ENCODE measurements around the gene ABI1.

ABI1 gene

GRCh38 chr10:26741368-26741767 is 119.4 kb downstream of the ABI1 start:
- H3K9ac ChIP-seq (ENCODE audit: low read depth, low read length), result no peak overlapping the region
- H3K36me3 ChIP-seq (ENCODE audit: insufficient read depth, low read length), result peaks cover 37% of the 10 kb centered on the region
- peaks cover 10% of the 10 kb centered on the region for H3K4me1 ChIP-seq (ENCODE audit: control insufficient read depth, insufficient read depth, low read length)
- no peak overlapping the region for H3K4me2 ChIP-seq (ENCODE audit: low read length)
- H3K27me3 ChIP-seq (ENCODE audit: control insufficient read depth, insufficient read depth, low read length), result no peaks in the 10 kb centered on the region
- H3K9me3 ChIP-seq (replicated peaks; ENCODE audit: low read length), result no peaks in the 10 kb centered on the region
- no peak overlapping the region for H3K4me3 ChIP-seq (ENCODE audit: low read length)

- Histone ChIP-seq H3K27me3 (ENCODE audit: control insufficient read depth, insufficient read depth, low read length) (no peaks in the 10 kb centered on the region), H3K4me2 (ENCODE audit: low read length) (no peak overlapping the region), H3K9ac (ENCODE audit: low read depth, low read length) (no peak overlapping the region), H3K4me1 (ENCODE audit: control insufficient read depth, insufficient read depth, low read length) (peaks cover 10% of the 10 kb centered on the region), H3K4me3 (ENCODE audit: low read length) (no peak overlapping the region), H3K36me3 (ENCODE audit: insufficient read depth, low read length) (peaks cover 41% of the 10 kb centered on the region), H3K9me3 (replicated peaks; ENCODE audit: low read length) (no peaks in the 10 kb centered on the region)
These were observed 121.6 kb downstream of the ABI1 start for GRCh38 chr10:26739071-26739631.

GRCh38 chr10:26738301-26738911 is 122.4 kb downstream of the ABI1 start:
- H3K36me3 ChIP-seq (ENCODE audit: insufficient read depth, low read length), result peaks cover 47% of the 10 kb centered on the region
- no peak overlapping the region for H3K4me3 ChIP-seq (ENCODE audit: low read length)
- peaks cover 10% of the 10 kb centered on the region for H3K4me1 ChIP-seq (ENCODE audit: control insufficient read depth, insufficient read depth, low read length)
- H3K4me2 ChIP-seq (ENCODE audit: low read length), result no peak overlapping the region
- H3K27me3 ChIP-seq (ENCODE audit: control insufficient read depth, insufficient read depth, low read length), result no peaks in the 10 kb centered on the region
- H3K9me3 ChIP-seq (replicated peaks; ENCODE audit: low read length), result no peaks in the 10 kb centered on the region
- H3K9ac ChIP-seq (ENCODE audit: low read depth, low read length), result no peak overlapping the region

- H3K4me3 ChIP-seq (ENCODE audit: low read length), result no peak overlapping the region
- peaks cover 46% of the 10 kb centered on the region for H3K36me3 ChIP-seq (ENCODE audit: insufficient read depth, low read length)
- peaks cover 10% of the 10 kb centered on the region for H3K4me1 ChIP-seq (ENCODE audit: control insufficient read depth, insufficient read depth, low read length)
These were observed 123.0 kb downstream of the ABI1 start for GRCh38 chr10:26737730-26738129.

GRCh38 chr10:26735435-26735834 is 125.3 kb downstream of the ABI1 start:
- Histone ChIP-seq H3K9me3 (replicated peaks; ENCODE audit: low read length) (no peaks in the 10 kb centered on the region), H3K36me3 (ENCODE audit: insufficient read depth, low read length) (peaks cover 34% of the 10 kb centered on the region), H3K9ac (ENCODE audit: low read depth, low read length) (no peak overlapping the region), H3K27me3 (ENCODE audit: control insufficient read depth, insufficient read depth, low read length) (no peaks in the 10 kb centered on the region), H3K4me1 (ENCODE audit: control insufficient read depth, insufficient read depth, low read length) (peaks cover 5% of the 10 kb centered on the region), H3K4me3 (ENCODE audit: low read length) (no peak overlapping the region), H3K4me2 (ENCODE audit: low read length) (no peak overlapping the region)

More at GRCh38 chr10:26737730-26738129, 123.0 kb downstream of the ABI1 start:
- H3K4me2 ChIP-seq (ENCODE audit: low read length), result no peak overlapping the region
- no peak overlapping the region for H3K9ac ChIP-seq (ENCODE audit: low read depth, low read length)
- H3K9me3 ChIP-seq (replicated peaks; ENCODE audit: low read length), result no peaks in the 10 kb centered on the region
- no peaks in the 10 kb centered on the region for H3K27me3 ChIP-seq (ENCODE audit: control insufficient read depth, insufficient read depth, low read length)

- no peaks in the 10 kb centered on the region for H3K27me3 ChIP-seq (ENCODE audit: control insufficient read depth, insufficient read depth, low read length)
- H3K4me1 ChIP-seq (ENCODE audit: control insufficient read depth, insufficient read depth, low read length), result no peaks in the 10 kb centered on the region
- H3K9ac ChIP-seq (ENCODE audit: low read depth, low read length), result no peak overlapping the region
- no peak overlapping the region for H3K4me3 ChIP-seq (ENCODE audit: low read length)
- H3K9me3 ChIP-seq (replicated peaks; ENCODE audit: low read length), result no peaks in the 10 kb centered on the region
- no peak overlapping the region for H3K4me2 ChIP-seq (ENCODE audit: low read length)
- peaks cover 34% of the 10 kb centered on the region for H3K36me3 ChIP-seq (ENCODE audit: insufficient read depth, low read length)
These were observed 126.8 kb downstream of the ABI1 start for GRCh38 chr10:26733750-26734568.

GRCh38 chr10:26730552-26730951 is 130.2 kb downstream of the ABI1 start:
- H3K4me2 ChIP-seq (ENCODE audit: low read length), result no peak overlapping the region
- no peaks in the 10 kb centered on the region for H3K9me3 ChIP-seq (replicated peaks; ENCODE audit: low read length)
- H3K36me3 ChIP-seq (ENCODE audit: insufficient read depth, low read length), result peaks cover 22% of the 10 kb centered on the region
- no peak overlapping the region for H3K9ac ChIP-seq (ENCODE audit: low read depth, low read length)
- no peaks in the 10 kb centered on the region for H3K27me3 ChIP-seq (ENCODE audit: control insufficient read depth, insufficient read depth, low read length)
- no peak overlapping the region for H3K4me3 ChIP-seq (ENCODE audit: low read length)
- peaks cover 3% of the 10 kb centered on the region for H3K4me1 ChIP-seq (ENCODE audit: control insufficient read depth, insufficient read depth, low read length)

GRCh38 chr10:26729395-26729794 is 131.4 kb downstream of the ABI1 start:
- H3K4me2 ChIP-seq (ENCODE audit: low read length), result no peak overlapping the region
- H3K27me3 ChIP-seq (ENCODE audit: control insufficient read depth, insufficient read depth, low read length), result no peaks in the 10 kb centered on the region
- no peak overlapping the region for H3K9ac ChIP-seq (ENCODE audit: low read depth, low read length)
- H3K4me3 ChIP-seq (ENCODE audit: low read length), result no peak overlapping the region
- H3K36me3 ChIP-seq (ENCODE audit: insufficient read depth, low read length), result peaks cover 23% of the 10 kb centered on the region
- H3K4me1 ChIP-seq (ENCODE audit: control insufficient read depth, insufficient read depth, low read length), result peaks cover 3% of the 10 kb centered on the region
- H3K9me3 ChIP-seq (replicated peaks; ENCODE audit: low read length), result no peaks in the 10 kb centered on the region

GRCh38 chr10:26728957-26729356 is 131.8 kb downstream of the ABI1 start:
- no peaks in the 10 kb centered on the region for H3K9me3 ChIP-seq (replicated peaks; ENCODE audit: low read length)
- no peak overlapping the region for H3K4me2 ChIP-seq (ENCODE audit: low read length)
- no peak overlapping the region for H3K9ac ChIP-seq (ENCODE audit: low read depth, low read length)
- H3K4me1 ChIP-seq (ENCODE audit: control insufficient read depth, insufficient read depth, low read length), result peaks cover 3% of the 10 kb centered on the region
- no peaks in the 10 kb centered on the region for H3K27me3 ChIP-seq (ENCODE audit: control insufficient read depth, insufficient read depth, low read length)
- no peak overlapping the region for H3K4me3 ChIP-seq (ENCODE audit: low read length)
- peaks cover 23% of the 10 kb centered on the region for H3K36me3 ChIP-seq (ENCODE audit: insufficient read depth, low read length)

GRCh38 chr10:26727005-26727404 is 133.8 kb downstream of the ABI1 start:
- Histone ChIP-seq H3K4me3 (ENCODE audit: low read length) (no peak overlapping the region), H3K9me3 (replicated peaks; ENCODE audit: low read length) (no peaks in the 10 kb centered on the region), H3K4me1 (ENCODE audit: control insufficient read depth, insufficient read depth, low read length) (peaks cover 3% of the 10 kb centered on the region), H3K9ac (ENCODE audit: low read depth, low read length) (no peak overlapping the region), H3K27me3 (ENCODE audit: control insufficient read depth, insufficient read depth, low read length) (no peaks in the 10 kb centered on the region), H3K4me2 (ENCODE audit: low read length) (no peak overlapping the region), H3K36me3 (ENCODE audit: insufficient read depth, low read length) (peaks cover 13% of the 10 kb centered on the region)

- Histone ChIP-seq H3K4me3 (ENCODE audit: low read length) (no peak overlapping the region), H3K36me3 (ENCODE audit: insufficient read depth, low read length) (peaks cover 18% of the 10 kb centered on the region), H3K4me1 (ENCODE audit: control insufficient read depth, insufficient read depth, low read length) (peaks cover 3% of the 10 kb centered on the region), H3K9ac (ENCODE audit: low read depth, low read length) (no peak overlapping the region), H3K27me3 (ENCODE audit: control insufficient read depth, insufficient read depth, low read length) (no peaks in the 10 kb centered on the region), H3K4me2 (ENCODE audit: low read length) (no peak overlapping the region), H3K9me3 (replicated peaks; ENCODE audit: low read length) (no peaks in the 10 kb centered on the region)
These were observed 134.7 kb downstream of the ABI1 start for GRCh38 chr10:26725837-26726727.

All from skeletal muscle satellite cell (primary cell).